ENCODE results near the gene CC2D2A. TPM values are rescaled to one million over a fixed set of nuclear protein-coding genes. Genes with fewer than 3 reads are reported as not detected.

Gene CC2D2A
- total RNA-seq, 1 experiment from 2014 or later, result 3.6 TPM

GRCh38 chr4:15459706-15460105, 10.0 kb upstream of the CC2D2A start:
- ChIA-PET POLR2A (no interaction called here), CTCF (no interaction called here)
- TF ChIP-seq REST (IDR thresholded peaks at IDR 0.05; ENCODE audit: insufficient read depth in 1 of 2, low read depth in 2 of 2, low read length in 1 of 2), result no peak
- TF ChIP-seq CTCF (IDR thresholded peaks at IDR 0.05), result no peak
- TF ChIP-seq SIN3A (IDR thresholded peaks at IDR 0.05; ENCODE audit: borderline replicate concordance, insufficient read depth, low read depth, low read length), result no peak
- TF ChIP-seq POLR2AphosphoS5 (IDR thresholded peaks at IDR 0.05; ENCODE audit: low read depth, low read length), result no peak
- no peak for TF ChIP-seq TCF7L2 (IDR thresholded peaks at IDR 0.05; ENCODE audit: low read depth, low read length)
- BruUV-seq (replicated peaks), result no TSS peak
- intact Hi-C loops (cut with micrococcal nuclease; ENCODE audit: unreplicated experiment) (no loop called here), in situ Hi-C loops (cut with HindIII; ENCODE audit: low pct_unique_long_range_greater_than_20kb, low sequenced_read_pairs) (no loop called here)
- no peak for DNase-seq (ENCODE audit: low read depth, low spot score)
- Histone ChIP-seq H3K36me3 (ENCODE audit: control insufficient read depth, insufficient read depth, low read length) (no peaks in the 10 kb centered on the region), H3K9me3 (ENCODE audit: control insufficient read depth, insufficient read depth, low read depth, low read length) (no peaks in the 10 kb centered on the region), H3K27ac (ENCODE audit: low read length) (no peak overlapping the region), H3K27me3 (ENCODE audit: control insufficient read depth, insufficient read depth, low read length) (no peaks in the 10 kb centered on the region), H3K4me1 (ENCODE audit: control insufficient read depth, insufficient read depth, low read length) (no peaks in the 10 kb centered on the region), H3K4me3 (ENCODE audit: low read depth in 2 of 2, low read length in 2 of 2) (no peak overlapping the region)
- no peak for ATAC-seq

- no peak for TF ChIP-seq SIN3A (IDR thresholded peaks at IDR 0.05; ENCODE audit: borderline replicate concordance, insufficient read depth, low read depth, low read length)
- Histone ChIP-seq H3K4me1 (ENCODE audit: control insufficient read depth, insufficient read depth, low read length) (no peaks in the 10 kb centered on the region), H3K36me3 (ENCODE audit: control insufficient read depth, insufficient read depth, low read length) (no peaks in the 10 kb centered on the region), H3K4me3 (ENCODE audit: low read depth in 2 of 2, low read length in 2 of 2) (no peak overlapping the region), H3K27me3 (ENCODE audit: control insufficient read depth, insufficient read depth, low read length) (no peaks in the 10 kb centered on the region), H3K27ac (ENCODE audit: low read length) (no peak overlapping the region), H3K9me3 (ENCODE audit: control insufficient read depth, insufficient read depth, low read depth, low read length) (no peaks in the 10 kb centered on the region)
- ChIA-PET CTCF (no interaction called here), POLR2A (no interaction called here)
- DNase-seq (ENCODE audit: low read depth, low spot score) (no peak), ATAC-seq (no peak)
- in situ Hi-C loops (cut with HindIII; ENCODE audit: low pct_unique_long_range_greater_than_20kb, low sequenced_read_pairs), result no loop called here
- intact Hi-C loops (cut with micrococcal nuclease; ENCODE audit: unreplicated experiment), result no loop called here
- no TSS peak for BruUV-seq (replicated peaks)
These were observed 3.1 kb upstream of the CC2D2A start for GRCh38 chr4:15466596-15466995.

- BruUV-seq (replicated peaks), result no TSS peak
- CTCF ChIA-PET, result no interaction called here
These were observed 420 bp downstream of the CC2D2A start for GRCh38 chr4:15470128-15470475.

More at GRCh38 chr4:15470128-15470475, 420 bp downstream of the CC2D2A start:
- intact Hi-C loops (cut with micrococcal nuclease; ENCODE audit: unreplicated experiment) (no loop called here), in situ Hi-C loops (cut with HindIII; ENCODE audit: low pct_unique_long_range_greater_than_20kb, low sequenced_read_pairs) (no loop called here)
- TF ChIP-seq CTCF (IDR thresholded peaks at IDR 0.05) (no peak), SIN3A (IDR thresholded peaks at IDR 0.05; ENCODE audit: borderline replicate concordance, insufficient read depth, low read depth, low read length) (no peak), POLR2AphosphoS5 (IDR thresholded peaks at IDR 0.05; ENCODE audit: low read depth, low read length) (no peak), REST (IDR thresholded peaks at IDR 0.05; ENCODE audit: insufficient read depth in 1 of 2, low read depth in 2 of 2, low read length in 1 of 2) (no peak), TCF7L2 (IDR thresholded peaks at IDR 0.05; ENCODE audit: low read depth, low read length) (no peak)
- peak overlapping the region; percentile 25 to 29; a peak in 2 of 4 replicates for H3K4me3 ChIP-seq (ENCODE audit: low read depth in 2 of 2, low read length in 2 of 2)
- ATAC-seq (no peak), DNase-seq (ENCODE audit: low read depth, low spot score) (no peak)
- no peaks in the 10 kb centered on the region for H3K9me3 ChIP-seq (ENCODE audit: control insufficient read depth, insufficient read depth, low read depth, low read length)
- POLR2A ChIA-PET, result no interaction called here
- H3K27ac ChIP-seq (ENCODE audit: low read length), result no peak overlapping the region
- H3K4me1 ChIP-seq (ENCODE audit: control insufficient read depth, insufficient read depth, low read length), result no peaks in the 10 kb centered on the region
- no peaks in the 10 kb centered on the region for H3K36me3 ChIP-seq (ENCODE audit: control insufficient read depth, insufficient read depth, low read length)
- no peaks in the 10 kb centered on the region for H3K27me3 ChIP-seq (ENCODE audit: control insufficient read depth, insufficient read depth, low read length)

Measured in Panc1 (cell line).